ENCODE data around the gene ITGB4.
A peak's percentile ranks its signal among the peaks of the same experiment; 100 is the strongest.
"Not testable (repeated sequence)": the region's sequence is repeated elsewhere in the genome, so short reads cannot be mapped to it uniquely, and the experiment has no call there.

ITGB4 gene

GRCh38 chr17:75773808-75774470 lies 52.7 kb downstream of the ITGB4 start:
- no peak for DNase-seq

- DNase-seq: no peak
Observed at GRCh38 chr17:75774471-75774990, 53.3 kb downstream of the ITGB4 start.

GRCh38 chr17:75774991-75775668 lies 53.9 kb downstream of the ITGB4 start:
- no peak for DNase-seq

GRCh38 chr17:75776386-75777295 lies 55.4 kb downstream of the ITGB4 start:
- DNase-seq: no peak

GRCh38 chr17:75777296-75777922 lies 56.1 kb downstream of the ITGB4 start:
- no peak for DNase-seq

- not testable (repeated sequence) for DNase-seq
Observed at GRCh38 chr17:75778066-75778860, 57.0 kb downstream of the ITGB4 start.

- no peak for DNase-seq
Observed at GRCh38 chr17:75778861-75779249, 57.6 kb downstream of the ITGB4 start.

- DNase-seq: peak; percentile 100
Observed at GRCh38 chr17:75779250-75779986, 58.2 kb downstream of the ITGB4 start.

- no peak for DNase-seq
Observed at GRCh38 chr17:75779987-75780889, 59.0 kb downstream of the ITGB4 start.

GRCh38 chr17:75783069-75783783 lies 62.0 kb downstream of the ITGB4 start:
- DNase-seq: peak; percentile 97

- no peak for DNase-seq
Observed at GRCh38 chr17:75783803-75784472, 62.7 kb downstream of the ITGB4 start.

- DNase-seq: peak; percentile 93
Observed at GRCh38 chr17:75784473-75785015, 63.3 kb downstream of the ITGB4 start, which contains the start of gene UNK. UNK (plus strand) TSS chr17:75784806; CDS start chr17:75784881, 75 bp downstream.

GRCh38 chr17:75785016-75785890 lies 64.0 kb downstream of the ITGB4 start:
- DNase-seq: peak; percentile 72

- no peak for DNase-seq
Observed at GRCh38 chr17:75791254-75791653, 70.0 kb downstream of the ITGB4 start.

- no peak for DNase-seq
Observed at GRCh38 chr17:75793460-75793859, 72.2 kb downstream of the ITGB4 start.

- no peak for DNase-seq
Observed at GRCh38 chr17:75795820-75796607, 74.8 kb downstream of the ITGB4 start.

- no peak for DNase-seq
Observed at GRCh38 chr17:75799402-75799801, 78.1 kb downstream of the ITGB4 start.

Data from SIG-M5 (cell line).